Caki2 (cell line): ENCODE results near the gene SP140L. TPM values are rescaled to one million over a fixed set of nuclear protein-coding genes. Genes with fewer than 3 reads are reported as not detected.
"Not testable (repeated sequence)": the region's sequence is repeated elsewhere in the genome, so short reads cannot be mapped to it uniquely, and the experiment has no call there.

Experiments
- DNase-seq: peaks from one replicate; pipeline ENCODE4 v3.0.0-alpha.2; 2015; ENCODE audit warnings: low read depth
- in situ Hi-C: cut with HindIII; loops from 2 replicates; pipeline ENCODE4 v1.10.0; 2016; ENCODE audit warnings: low sequenced_read_pairs, low pct_unique_long_range_greater_than_20kb, mixed read lengths
- total RNA-seq: library from RNA; depleted of rRNA; stranded (reverse); fragments of >200 nt; shearing (Covaris generic); gene quantifications from 2 replicates; pipeline ENCODE4 v1.2.3, GENCODE V29; 2014; ENCODE audit warnings: low replicate concordance

SP140L gene
- total RNA-seq, 1 experiment from 2014 or later, result 2.9 TPM

- in situ Hi-C loops, result no loop called here
- DNase-seq, result no peak
Observed at GRCh38 chr2:230321031-230321430, 6.0 kb upstream of the SP140L start.

- in situ Hi-C loops, result no loop called here
- DNase-seq, result no peak
Observed at GRCh38 chr2:230322561-230323384, 4.2 kb upstream of the SP140L start.

GRCh38 chr2:230323385-230324106 lies 3.4 kb upstream of the SP140L start:
- no peak for DNase-seq
- in situ Hi-C loops, result no loop called here

GRCh38 chr2:230324503-230324902 lies 2.5 kb upstream of the SP140L start:
- in situ Hi-C loops, result no loop called here
- no peak for DNase-seq

GRCh38 chr2:230325316-230326243 lies 1.4 kb upstream of the SP140L start:
- in situ Hi-C loops, result no loop called here

GRCh38 chr2:230327418-230328154 lies 593 bp downstream of the SP140L start:
- no peak for DNase-seq
- in situ Hi-C loops, result no loop called here

More at GRCh38 chr2:230325316-230326243, 1.4 kb upstream of the SP140L start:
- no peak for DNase-seq

GRCh38 chr2:230328155-230328458 lies 1.1 kb downstream of the SP140L start:
- DNase-seq, result no peak
- in situ Hi-C loops, result no loop called here

GRCh38 chr2:230329946-230330605 lies 3.1 kb downstream of the SP140L start:
- DNase-seq, result no peak
- in situ Hi-C loops, result no loop called here

GRCh38 chr2:230330725-230331124 lies 3.7 kb downstream of the SP140L start:
- in situ Hi-C loops, result no loop called here
- no peak for DNase-seq

- DNase-seq, result no peak
- in situ Hi-C loops, result no loop called here
Observed at GRCh38 chr2:230335461-230335863, 8.5 kb downstream of the SP140L start.

GRCh38 chr2:230335864-230336506 lies 9.0 kb downstream of the SP140L start:
- in situ Hi-C loops, result no loop called here
- no peak for DNase-seq

GRCh38 chr2:230341936-230342528 lies 15.0 kb downstream of the SP140L start:
- in situ Hi-C loops, DNase-seq: not testable (repeated sequence)

GRCh38 chr2:230343041-230343624 lies 16.1 kb downstream of the SP140L start:
- in situ Hi-C loops, DNase-seq: not testable (repeated sequence)

- no peak for DNase-seq
- in situ Hi-C loops, result no loop called here
Observed at GRCh38 chr2:230343747-230344146, 16.8 kb downstream of the SP140L start.

- no peak for DNase-seq
- in situ Hi-C loops, result no loop called here
Observed at GRCh38 chr2:230346465-230346864, 19.5 kb downstream of the SP140L start.

- in situ Hi-C loops, result no loop called here
- no peak for DNase-seq
Observed at GRCh38 chr2:230346921-230347533, 20.0 kb downstream of the SP140L start.
